ENCODE measurements around the gene LAMA5. TPM values are rescaled to one million over a fixed set of nuclear protein-coding genes. Genes with fewer than 3 reads are reported as not detected.

The LAMA5 gene
- total RNA-seq = 100 to 1,000 TPM; 315 to 369 TPM
- 95.9 TPM for polyA plus RNA-seq (2013, experiment 1 of 2)
- 89.1 TPM for polyA plus RNA-seq (2013, experiment 2 of 2)
- long read RNA-seq, experiment 1, partial matches to known transcripts = 14 of 20 reads
- long read RNA-seq, experiment 1, other reads (novel, unspliced or antisense) = 5 of 20 reads
- long read RNA-seq, experiment 2, partial matches to known transcripts = 77 of 118 reads
- long read RNA-seq, experiment 2, other reads (novel, unspliced or antisense) = 41 of 118 reads
- long read RNA-seq, experiment 3, partial matches to known transcripts = 45 of 69 reads
- long read RNA-seq, experiment 3, other reads (novel, unspliced or antisense) = 21 of 69 reads
- long read RNA-seq, experiment 4 = 0 reads

GRCh38 chr20:62367136-62367632, at the start of gene LAMA5:
TSS of gene LAMA5 (minus strand) at chr20:62367312. CDS start at chr20:62367245, 67 bp downstream.
- TF ChIP-seq CTCF (conservative IDR thresholded peaks at IDR 0.05) = no peak
- Histone ChIP-seq H3K4me3 (ENCODE audit: low read length) (peak within 1 kb of the TSS; percentile 85), H3K27ac (ENCODE audit: low read depth, low read length) (peak within 1 kb of the TSS; percentile 53), H3K9ac (ENCODE audit: extremely low read depth, low read length, poor library complexity, severe bottlenecking) (peak within 1 kb of the TSS; percentile 63), H3K4me1 (ENCODE audit: control insufficient read depth, insufficient read depth, low read length) (peaks cover 40% of the 10 kb centered on the region), H3K9me3 (ENCODE audit: control insufficient read depth, low read length) (no peaks in the 10 kb centered on the region), H3K36me3 (ENCODE audit: control insufficient read depth, insufficient read depth, low read length) (peaks cover 3% of the 10 kb centered on the region), H3K27me3 (ENCODE audit: control insufficient read depth, insufficient read depth, low read length, poor library complexity, severe bottlenecking) (no peaks in the 10 kb centered on the region)
- 1 to 2% methylated on average over 9 to 57 of the region's 70 CpGs for WGBS, 2 experiments (ENCODE audit: insufficient coverage in 1 of 2, insufficient read length in 1 of 2)
- Mint-ChIP-seq H3K4me3 (peak within 1 kb of the TSS; percentile 62), H3K27me3 (ENCODE audit: insufficient read depth) (peaks cover 3% of the 10 kb centered on the region), H3K36me3 (ENCODE audit: low read depth) (peaks cover 3% of the 10 kb centered on the region), H3K27ac (peak within 1 kb of the TSS; percentile 30), H3K4me1 (peaks cover 25% of the 10 kb centered on the region), H3K9me3 (no peaks in the 10 kb centered on the region)
- peak; percentile 89 for DNase-seq

- Mint-ChIP-seq H3K27ac (no peak overlapping the region), H3K27me3 (ENCODE audit: insufficient read depth) (no peaks in the 10 kb centered on the region), H3K4me3 (no peak overlapping the region), H3K36me3 (ENCODE audit: low read depth) (no peaks in the 10 kb centered on the region), H3K9me3 (no peaks in the 10 kb centered on the region), H3K4me1 (no peaks in the 10 kb centered on the region)
- Histone ChIP-seq H3K27ac (ENCODE audit: low read depth, low read length) (no peak overlapping the region), H3K36me3 (ENCODE audit: control insufficient read depth, insufficient read depth, low read length) (no peaks in the 10 kb centered on the region), H3K9ac (ENCODE audit: extremely low read depth, low read length, poor library complexity, severe bottlenecking) (no peak overlapping the region), H3K4me1 (ENCODE audit: control insufficient read depth, insufficient read depth, low read length) (no peaks in the 10 kb centered on the region), H3K9me3 (ENCODE audit: control insufficient read depth, low read length) (no peaks in the 10 kb centered on the region), H3K4me3 (ENCODE audit: low read length) (no peak overlapping the region), H3K27me3 (ENCODE audit: control insufficient read depth, insufficient read depth, low read length, poor library complexity, severe bottlenecking) (no peaks in the 10 kb centered on the region)
- DNase-seq = no peak
- no peak for TF ChIP-seq CTCF (conservative IDR thresholded peaks at IDR 0.05)
- WGBS, 2 experiments (ENCODE audit: insufficient coverage in 1 of 2, insufficient read length in 1 of 2) = 86 to 88% methylated on average over 9 to 24 of the region's 24 CpGs
These were observed 48.4 kb upstream of the LAMA5 start for GRCh38 chr20:62415354-62416111.

- Mint-ChIP-seq H3K9me3 (no peaks in the 10 kb centered on the region), H3K36me3 (ENCODE audit: low read depth) (no peaks in the 10 kb centered on the region), H3K27me3 (ENCODE audit: insufficient read depth) (peaks cover 7% of the 10 kb centered on the region), H3K4me3 (no peak overlapping the region), H3K27ac (no peak overlapping the region), H3K4me1 (no peaks in the 10 kb centered on the region)
- H3K36me3 ChIP-seq (ENCODE audit: control insufficient read depth, insufficient read depth, low read length) = no peaks in the 10 kb centered on the region
- peak; percentile 64 for TF ChIP-seq CTCF (conservative IDR thresholded peaks at IDR 0.05)
- H3K9me3 ChIP-seq (ENCODE audit: control insufficient read depth, low read length) = no peaks in the 10 kb centered on the region
- H3K27ac ChIP-seq (ENCODE audit: low read depth, low read length) = no peak overlapping the region
- no peaks in the 10 kb centered on the region for H3K4me1 ChIP-seq (ENCODE audit: control insufficient read depth, insufficient read depth, low read length)
- H3K27me3 ChIP-seq (ENCODE audit: control insufficient read depth, insufficient read depth, low read length, poor library complexity, severe bottlenecking) = peaks cover 6% of the 10 kb centered on the region
- 73 to 86% methylated on average over 14 to 22 of the region's 22 CpGs for WGBS, 2 experiments (ENCODE audit: insufficient coverage in 1 of 2, insufficient read length in 1 of 2)
- no peak overlapping the region for H3K4me3 ChIP-seq (ENCODE audit: low read length)
- DNase-seq = peak; percentile 80
- H3K9ac ChIP-seq (ENCODE audit: extremely low read depth, low read length, poor library complexity, severe bottlenecking) = no peak overlapping the region
These were observed 46.9 kb upstream of the LAMA5 start for GRCh38 chr20:62413896-62414481.

Data from endodermal cell (in vitro differentiated cells).